Calu3 (cell line): ENCODE data around the gene CACNA2D1. TPM values are rescaled to one million over a fixed set of nuclear protein-coding genes. Genes with fewer than 3 reads are reported as not detected.

Experiments
- BruUV-seq: library from RNA; stranded (reverse); fragments of 400-500 nt; replicated peaks from 2 replicates; lab custom pipeline; 2021; lab: Mats Ljungman, UMichigan
- CTCF ChIA-PET: fragments of 300-600 bp; sonication (Branson Sonifier 250); formaldehyde crosslinking; loops from one replicate; lab custom pipeline; 2022; ENCODE audit warnings: antibody characterized with exemption; lab: Charles Lee
- DNase-seq: peaks from one replicate; pipeline ENCODE4 v3.0.0; 2022
- H3K27ac Mint-ChIP-seq: one replicate; pipeline ENCODE4 v1.8.0; 2022; ENCODE audit warnings: mixed read lengths; ENCODE audit not compliant: unreplicated experiment
- H3K27me3 Mint-ChIP-seq: one replicate; pipeline ENCODE4 v1.8.0; 2022; ENCODE audit warnings: mixed read lengths; ENCODE audit not compliant: unreplicated experiment
- H3K36me3 Mint-ChIP-seq: one replicate; pipeline ENCODE4 v1.8.0; 2022; ENCODE audit warnings: mild to moderate bottlenecking, moderate library complexity, mixed read lengths; ENCODE audit not compliant: insufficient read depth, unreplicated experiment
- H3K4me1 Mint-ChIP-seq: one replicate; pipeline ENCODE4 v1.8.0; 2022; ENCODE audit warnings: mild to moderate bottlenecking, low read depth, mixed read lengths; ENCODE audit not compliant: unreplicated experiment
- H3K4me3 Mint-ChIP-seq: one replicate; pipeline ENCODE4 v1.8.0; 2022; ENCODE audit warnings: mild to moderate bottlenecking, low read depth, moderate library complexity, mixed read lengths; ENCODE audit not compliant: unreplicated experiment
- H3K9me3 Mint-ChIP-seq: one replicate; pipeline ENCODE4 v1.8.0; 2022; ENCODE audit warnings: low read depth, mixed read lengths; ENCODE audit not compliant: unreplicated experiment
- intact Hi-C: fragments of 100-400 bp; cut with micrococcal nuclease; formaldehyde crosslinking; loops from one replicate; pipeline ENCODE4 v1.10.0; 2022; ENCODE audit not compliant: unreplicated experiment
- total RNA-seq: library from RNA; stranded (reverse); gene quantifications from 2 replicates; pipeline ENCODE4 v1.2.3, GENCODE V29; 2022
- TF ChIP-seq, protein P1 (sequence below): fragments of 200-600 bp; IDR thresholded peaks from one replicate; pipeline ENCODE4 v1.8.0; 2022; ENCODE audit warnings: antibody characterized with exemption; ENCODE audit not compliant: unreplicated experiment

CACNA2D1 gene
- total RNA-seq, 1 experiment from 2014 or later, result 10.4 TPM

DNA sequence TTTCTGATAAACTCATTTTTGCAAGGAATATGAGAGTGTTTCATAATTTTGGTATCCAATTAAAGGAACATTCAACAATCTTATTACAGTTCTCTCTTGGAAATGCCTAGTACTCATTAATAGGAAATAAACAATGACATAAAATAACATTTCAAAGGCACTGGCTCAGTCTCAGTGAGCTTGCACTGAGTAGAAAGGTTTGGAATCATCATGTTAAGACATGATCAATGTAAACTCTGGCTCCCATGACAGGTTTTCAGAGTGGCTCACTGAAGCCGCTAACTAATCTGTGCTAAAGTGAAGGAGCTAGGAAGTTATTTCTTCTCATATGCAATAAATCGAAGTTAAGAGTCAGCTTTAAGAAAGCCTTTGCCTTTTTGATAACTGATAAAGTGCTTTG is 470.5 kb downstream of the CACNA2D1 start:
- no peak overlapping the region for H3K4me3 Mint-ChIP-seq
- no peak for DNase-seq
- H3K27ac Mint-ChIP-seq, result no peak overlapping the region
- intact Hi-C loops, result no loop called here
- H3K27me3 Mint-ChIP-seq, result no peaks in the 10 kb centered on the region
- BruUV-seq, result no TSS peak
- H3K36me3 Mint-ChIP-seq, result no peaks in the 10 kb centered on the region
- TF ChIP-seq, protein P1, sequence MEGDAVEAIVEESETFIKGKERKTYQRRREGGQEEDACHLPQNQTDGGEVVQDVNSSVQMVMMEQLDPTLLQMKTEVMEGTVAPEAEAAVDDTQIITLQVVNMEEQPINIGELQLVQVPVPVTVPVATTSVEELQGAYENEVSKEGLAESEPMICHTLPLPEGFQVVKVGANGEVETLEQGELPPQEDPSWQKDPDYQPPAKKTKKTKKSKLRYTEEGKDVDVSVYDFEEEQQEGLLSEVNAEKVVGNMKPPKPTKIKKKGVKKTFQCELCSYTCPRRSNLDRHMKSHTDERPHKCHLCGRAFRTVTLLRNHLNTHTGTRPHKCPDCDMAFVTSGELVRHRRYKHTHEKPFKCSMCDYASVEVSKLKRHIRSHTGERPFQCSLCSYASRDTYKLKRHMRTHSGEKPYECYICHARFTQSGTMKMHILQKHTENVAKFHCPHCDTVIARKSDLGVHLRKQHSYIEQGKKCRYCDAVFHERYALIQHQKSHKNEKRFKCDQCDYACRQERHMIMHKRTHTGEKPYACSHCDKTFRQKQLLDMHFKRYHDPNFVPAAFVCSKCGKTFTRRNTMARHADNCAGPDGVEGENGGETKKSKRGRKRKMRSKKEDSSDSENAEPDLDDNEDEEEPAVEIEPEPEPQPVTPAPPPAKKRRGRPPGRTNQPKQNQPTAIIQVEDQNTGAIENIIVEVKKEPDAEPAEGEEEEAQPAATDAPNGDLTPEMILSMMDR, result no peak
- no peaks in the 10 kb centered on the region for H3K9me3 Mint-ChIP-seq
- CTCF ChIA-PET, result no interaction called here
- H3K4me1 Mint-ChIP-seq, result no peaks in the 10 kb centered on the region

DNA sequence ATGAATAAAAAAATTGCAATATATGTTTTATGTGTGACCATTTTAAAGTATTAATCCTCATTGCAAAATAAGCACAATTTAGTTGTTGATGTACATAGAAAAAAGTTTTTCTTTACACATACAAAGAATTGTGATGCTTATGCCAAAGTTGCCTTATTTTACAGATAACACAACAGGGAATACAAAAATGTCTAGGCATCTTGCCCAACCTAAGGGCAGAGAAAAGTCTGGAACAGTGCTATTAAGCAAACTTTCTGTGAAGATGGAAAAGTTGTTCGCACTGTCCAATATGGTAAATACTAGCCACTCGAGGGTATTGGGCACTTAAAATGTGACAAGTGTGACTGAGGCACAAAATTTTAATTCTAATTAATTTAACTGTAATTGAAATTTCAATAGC is 483.6 kb downstream of the CACNA2D1 start:
- intact Hi-C loops, result no loop called here
- no peaks in the 10 kb centered on the region for H3K27me3 Mint-ChIP-seq
- H3K4me1 Mint-ChIP-seq, result no peaks in the 10 kb centered on the region
- H3K36me3 Mint-ChIP-seq, result no peaks in the 10 kb centered on the region
- no TSS peak for BruUV-seq
- H3K27ac Mint-ChIP-seq, result no peak overlapping the region
- CTCF ChIA-PET, result no interaction called here
- TF ChIP-seq, protein P1, result no peak
- H3K9me3 Mint-ChIP-seq, result no peaks in the 10 kb centered on the region
- no peak overlapping the region for H3K4me3 Mint-ChIP-seq
- no peak for DNase-seq

DNA sequence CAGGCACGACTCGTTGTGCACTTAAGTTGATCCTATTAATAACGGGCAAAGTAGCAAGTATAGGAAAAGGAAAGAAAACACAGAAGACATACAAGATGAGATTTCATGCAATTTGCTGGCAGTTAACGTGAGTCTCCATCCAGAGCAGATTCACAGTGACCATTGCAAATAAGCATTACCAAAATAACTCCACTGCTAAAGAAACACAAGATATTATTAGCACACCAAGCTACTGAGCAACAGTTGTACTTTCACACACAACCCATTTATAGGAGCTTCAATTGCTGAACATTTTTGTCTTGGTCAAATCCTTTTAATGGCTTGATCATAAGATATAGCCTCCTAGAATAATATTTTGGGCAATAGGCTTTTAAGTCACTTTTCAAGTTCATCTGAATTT is 486.1 kb downstream of the CACNA2D1 start:
- H3K4me3 Mint-ChIP-seq, result no peak overlapping the region
- BruUV-seq, result no TSS peak
- no peak overlapping the region for H3K27ac Mint-ChIP-seq
- CTCF ChIA-PET, result no interaction called here
- no peaks in the 10 kb centered on the region for H3K9me3 Mint-ChIP-seq
- H3K27me3 Mint-ChIP-seq, result no peaks in the 10 kb centered on the region
- no peak for DNase-seq
- H3K36me3 Mint-ChIP-seq, result no peaks in the 10 kb centered on the region
- no peaks in the 10 kb centered on the region for H3K4me1 Mint-ChIP-seq
- intact Hi-C loops, result loop anchor here (2.0 kb wide), 1 partner anchor 459 kb away; no protein-coding TSS in a partner anchor
- TF ChIP-seq, protein P1, result no peak

DNA sequence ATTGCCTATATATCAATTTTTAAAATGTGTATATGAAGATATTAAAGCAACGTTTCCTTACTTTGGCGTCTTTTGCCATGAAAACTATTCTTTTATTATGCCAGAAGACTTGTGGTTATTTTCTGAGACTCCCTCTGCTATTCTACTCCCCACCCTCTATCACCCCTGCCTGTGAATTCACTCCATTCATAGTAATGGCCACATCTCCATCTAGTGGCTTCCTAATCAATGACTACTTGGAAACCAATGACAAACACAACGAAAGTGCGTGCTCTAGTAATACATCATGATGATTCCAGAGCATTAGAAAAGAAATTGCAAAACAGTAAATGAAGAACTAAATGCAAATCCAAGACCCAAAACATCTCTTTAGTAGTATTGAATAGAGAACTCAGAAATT is 487.1 kb downstream of the CACNA2D1 start:
- Mint-ChIP-seq H3K9me3 (no peaks in the 10 kb centered on the region), H3K27me3 (no peaks in the 10 kb centered on the region), H3K27ac (no peak overlapping the region), H3K4me3 (no peak overlapping the region), H3K36me3 (no peaks in the 10 kb centered on the region), H3K4me1 (no peaks in the 10 kb centered on the region)
- TF ChIP-seq, protein P1, result no peak
- intact Hi-C loops, result loop anchor here (1.0 to 2.0 kb wide), 2 partner anchors 240 to 458 kb away; no protein-coding TSS in a partner anchor
- no TSS peak for BruUV-seq
- DNase-seq, result peak; percentile 9
- CTCF ChIA-PET, result no interaction called here
